GM21360 (cell line): Measurements from ENCODE around the gene DGKG.

Source experiments
- ATAC-seq: cut with Tn5 transposase; IDR thresholded peaks from one replicate; pipeline ENCODE4 v1.9.1; 2021; ENCODE audit warnings: mild to moderate bottlenecking, moderate library complexity; ENCODE audit not compliant: unreplicated experiment

The DGKG gene

DNA sequence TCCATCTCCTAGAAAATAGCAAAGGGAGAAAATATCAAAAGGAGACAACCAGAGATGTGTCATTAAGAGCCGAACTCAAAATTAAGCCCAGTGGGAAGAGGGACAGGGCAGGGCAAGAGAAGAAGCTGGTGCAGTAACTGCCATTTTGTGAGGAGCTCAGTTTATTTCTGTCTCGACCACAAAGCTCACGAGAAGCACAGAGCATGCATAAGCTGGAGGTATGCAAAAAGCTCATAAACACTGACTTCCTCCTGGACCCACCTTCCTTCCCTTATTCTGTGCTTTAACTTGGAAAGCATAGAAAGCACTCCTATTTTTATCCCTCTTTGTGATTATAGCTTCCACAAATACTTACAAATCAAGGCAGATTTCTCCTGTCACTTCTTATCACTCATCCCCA is 81.3 kb downstream of the DGKG start:
- no peak for ATAC-seq

- no peak for ATAC-seq
Measured at GRCh38 chr3:186277268-186277909, 84.6 kb downstream of the DGKG start.

GRCh38 chr3:186275436-186275835 is 86.6 kb downstream of the DGKG start:
- no peak for ATAC-seq

DNA sequence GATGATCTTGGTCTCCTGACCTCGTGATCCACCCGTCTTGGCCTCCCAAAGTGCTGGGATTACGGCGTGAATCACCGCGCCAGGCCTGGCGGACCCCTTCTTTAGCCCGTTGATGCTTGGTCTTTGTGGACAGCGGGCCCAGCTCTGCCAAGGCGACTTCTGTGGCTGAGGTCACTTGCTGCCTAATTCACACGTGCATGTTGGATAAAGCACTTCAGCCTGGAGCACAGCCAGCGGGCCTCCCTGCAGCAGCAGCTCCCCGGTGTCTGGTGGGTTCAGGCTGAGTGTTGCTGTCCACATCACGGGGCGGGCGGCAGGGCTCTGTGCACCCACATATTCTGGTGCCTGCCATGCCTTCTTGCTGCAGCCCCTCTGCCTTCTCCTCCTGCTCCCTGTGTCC is 88.4 kb downstream of the DGKG start:
- ATAC-seq: no peak

GRCh38 chr3:186270701-186271100 is 91.3 kb downstream of the DGKG start:
- ATAC-seq: no peak

- no peak for ATAC-seq
Measured at GRCh38 chr3:186268616-186269448, 93.2 kb downstream of the DGKG start.

- no peak for ATAC-seq
Measured at GRCh38 chr3:186267758-186268157, 94.3 kb downstream of the DGKG start.

DNA sequence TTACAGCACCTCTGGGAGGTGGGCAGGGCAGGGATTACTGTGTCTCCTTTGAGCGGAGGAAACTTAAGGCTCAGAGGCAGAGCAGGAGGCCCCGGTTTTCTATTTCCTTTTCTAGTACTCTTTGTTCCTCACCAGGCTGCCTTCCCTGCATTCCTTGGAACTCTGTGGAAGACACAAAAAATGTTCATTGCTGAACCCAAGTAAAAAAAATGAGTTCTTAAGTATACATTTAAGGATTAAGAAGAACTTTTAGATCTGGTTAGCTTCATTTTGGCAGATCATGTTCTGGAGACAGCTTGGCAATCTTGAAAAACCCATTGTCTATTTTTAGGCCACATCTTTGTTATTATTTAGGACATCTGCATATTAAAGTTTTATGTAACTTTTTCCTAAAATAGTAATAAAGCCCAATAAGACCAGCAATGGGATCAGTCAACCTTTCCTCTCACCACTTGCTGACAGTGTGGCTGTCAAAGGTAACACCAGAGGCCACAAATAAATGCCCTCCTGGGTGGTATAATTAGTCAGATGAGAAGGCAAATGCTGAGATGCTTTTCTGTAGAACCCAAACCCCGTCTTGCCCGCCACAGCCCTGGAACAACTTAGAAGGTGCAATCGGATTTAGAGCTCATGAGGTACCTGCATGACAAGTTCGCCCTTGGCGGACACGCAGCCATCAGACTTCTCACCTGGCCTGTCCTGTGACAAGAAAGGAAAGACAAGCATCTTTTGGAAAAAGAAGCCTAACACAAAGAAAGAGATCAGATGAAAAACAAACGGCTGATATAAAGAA is 97.2 kb downstream of the DGKG start:
- ATAC-seq: no peak

GRCh38 chr3:186261638-186262037 is 100.4 kb downstream of the DGKG start:
- no peak for ATAC-seq

DNA sequence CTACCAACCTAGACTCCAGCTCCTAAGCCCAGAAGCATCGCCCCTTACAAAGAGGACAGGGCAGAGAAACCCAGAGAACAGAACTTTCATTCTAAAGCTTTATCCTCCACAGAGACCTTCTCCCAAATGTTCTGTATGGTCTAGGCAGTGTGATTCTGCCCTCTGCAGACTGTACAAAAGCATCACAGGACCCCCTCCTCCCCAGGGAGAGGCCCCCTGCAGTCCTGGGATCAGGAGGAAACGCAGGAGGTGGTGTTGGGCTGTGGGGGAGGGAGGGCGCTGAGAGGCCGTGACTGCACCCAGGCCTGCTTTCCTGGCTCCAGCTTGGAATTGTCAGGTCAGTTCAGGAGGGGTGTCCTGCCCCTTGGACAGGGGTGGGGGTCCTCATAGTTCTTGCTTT is 101.3 kb downstream of the DGKG start:
- no peak for ATAC-seq

DNA sequence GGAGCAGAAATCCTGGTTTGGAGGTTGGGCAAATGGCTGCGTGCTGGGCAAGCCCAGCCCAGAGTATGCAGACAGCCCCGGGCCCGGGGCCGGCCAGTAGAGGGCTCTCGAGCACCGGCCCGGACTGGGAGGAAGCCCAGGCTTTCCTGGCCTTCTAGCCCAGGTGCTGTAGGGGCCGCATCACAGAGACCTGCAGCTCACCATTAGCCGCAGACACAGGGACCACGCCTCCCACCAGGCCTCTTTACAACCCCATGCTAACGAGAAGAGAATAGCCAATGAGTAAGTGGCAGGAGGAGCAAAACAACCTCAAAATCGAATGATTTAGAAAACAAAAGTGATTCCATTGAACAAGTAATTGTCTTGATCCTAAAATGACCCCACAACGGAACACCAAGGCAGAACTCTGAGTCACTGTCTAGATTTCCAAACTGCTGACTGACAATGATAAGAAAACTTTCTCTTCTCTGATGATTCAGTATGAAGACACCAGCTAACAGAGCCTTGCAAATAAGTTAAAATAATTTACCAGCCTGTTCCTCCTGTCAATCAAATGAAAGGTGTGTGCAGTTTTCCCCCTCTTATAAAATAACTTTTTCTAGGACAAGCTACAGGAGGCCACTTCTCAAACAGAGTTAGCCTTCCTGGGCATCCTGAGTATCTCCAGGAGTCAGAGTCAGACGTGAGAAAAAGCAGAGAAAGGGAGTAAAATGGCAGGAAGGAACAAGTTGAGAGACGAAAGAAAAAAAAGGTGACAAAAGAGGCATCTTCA is 102.2 kb downstream of the DGKG start:
- ATAC-seq: peak; percentile 51

GRCh38 chr3:186258968-186259367 is 103.1 kb downstream of the DGKG start:
- ATAC-seq: no peak

DNA sequence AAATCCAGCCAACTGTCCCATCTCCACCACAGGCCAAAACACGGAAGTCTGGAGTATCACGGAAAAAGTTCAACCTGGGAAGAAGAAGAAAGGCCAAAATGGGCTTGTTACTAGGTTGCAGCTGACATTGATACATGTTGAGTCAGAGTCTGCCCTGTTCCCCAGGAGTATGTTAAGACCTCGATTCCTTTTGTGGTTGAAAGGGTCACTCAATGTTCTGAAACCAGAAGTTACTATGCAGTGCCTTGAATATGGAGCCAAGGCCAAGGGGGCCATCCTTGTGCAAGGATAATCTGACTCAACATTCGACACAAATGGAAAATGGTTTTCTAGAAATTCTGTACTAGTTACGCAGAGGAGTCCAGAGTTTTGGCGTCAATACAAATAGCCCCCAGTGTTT is 104.2 kb downstream of the DGKG start:
- ATAC-seq: no peak

DNA sequence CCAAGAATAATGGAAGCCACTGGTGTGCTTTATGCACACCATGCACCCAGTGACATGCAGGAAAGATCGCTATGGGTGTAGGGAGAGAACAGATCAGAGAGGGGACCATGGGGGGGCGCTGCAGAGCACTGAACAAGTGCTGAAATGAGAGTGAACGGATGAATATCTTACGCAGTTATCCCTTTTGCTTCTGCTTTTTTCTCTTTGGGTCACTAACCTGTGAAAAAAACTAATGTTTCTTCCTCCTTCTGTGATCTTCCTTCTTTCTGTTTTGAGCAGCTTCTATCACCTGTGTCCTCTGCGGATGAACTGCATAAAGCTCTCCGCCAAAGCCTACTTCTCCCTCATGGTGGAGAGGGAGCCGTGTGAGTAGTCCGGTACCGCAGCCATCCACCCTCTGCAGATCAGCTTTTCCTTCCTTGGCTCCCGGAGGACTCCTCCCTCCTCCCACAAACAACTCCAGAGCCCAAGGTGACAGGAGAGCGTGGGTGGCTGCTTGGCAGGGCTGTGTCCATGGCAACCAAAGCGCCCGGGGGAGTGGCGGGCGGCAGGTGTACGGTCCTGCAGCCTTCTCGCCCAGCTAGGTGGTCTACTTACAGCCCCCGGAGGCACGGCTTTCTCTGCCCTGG is 106.2 kb downstream of the DGKG start:
- no peak for ATAC-seq

GRCh38 chr3:186254676-186255650 is 107.1 kb downstream of the DGKG start:
- ATAC-seq: peak; percentile 64

GRCh38 chr3:186251948-186252619 is 110.0 kb downstream of the DGKG start:
- ATAC-seq: no peak

GRCh38 chr3:186248850-186249249 is 113.2 kb downstream of the DGKG start:
- no peak for ATAC-seq
